Right lobe of liver (tissue), 6 donors: ENCODE measurements around the gene GALNT10. TPM values are rescaled to one million over a fixed set of nuclear protein-coding genes. Genes with fewer than 3 reads are reported as not detected.

ENCODE experiments used
- ATAC-seq, 4 donors: fragments of 200-7000 bp; cut with Tn5 transposase; one replicate each; pipeline ENCODE4 v1.9.1; 2020; ENCODE audit warnings: mild to moderate bottlenecking in 4 of 4, moderate library complexity in 4 of 4
- DNase-seq, 3 donors: peaks; one replicate each; pipeline ENCODE4 v3.0.0-alpha.2; 2020
- H3K27ac ChIP-seq, 3 donors: fragments of 200-600 bp; one replicate each; pipeline ENCODE4 v1.8.0; 2022
- H3K27me3 ChIP-seq, 2 donors: fragments of 200-600 bp; one replicate each; pipeline ENCODE4 v1.8.0; 2022
- H3K36me3 ChIP-seq, 4 donors: fragments of 200-600 bp; sonication (generic) in 1 of 4; one replicate each; pipeline versions ENCODE4 v1.5.1 to v1.8.0; 2017 to 2022; ENCODE audit warnings: control low read depth in 1 of 4
- H3K4me1 ChIP-seq, 4 donors: fragments of 200-600 bp; sonication (generic) in 1 of 4; one replicate each; pipeline versions ENCODE4 v1.5.1 to v1.8.0; 2017 to 2022; ENCODE audit warnings: control low read depth in 1 of 4
- H3K4me3 ChIP-seq, 3 donors: fragments of 200-600 bp; one replicate each; pipeline ENCODE4 v1.8.0; 2022
- H3K9me3 ChIP-seq, 4 donors: fragments of 200-600 bp; sonication (generic) in 1 of 4; one replicate each; pipeline versions ENCODE4 v1.5.1 to v1.8.0; 2017 to 2022; ENCODE audit warnings: control low read depth in 1 of 4
- POLR2A ChIP-seq: fragments of 450-650 bp; IDR thresholded peaks from one replicate; pipeline ENCODE4 v1.6.1; 2017; ENCODE audit warnings: antibody characterized with exemption, mild to moderate bottlenecking
- WGBS: methylation state at CpG from one replicate; pipeline ENCODE4 v1.1.6; 2018; ENCODE audit warnings: low coverage, low lambda C conversion rate; ENCODE audit not compliant: insufficient coverage; ENCODE audit errors: missing lambda C conversion rate; 5-methylcytosine and 5-hydroxymethylcytosine counted together
- intact Hi-C, 2 donors: fragments of 100-400 bp; cut with DNase I; formaldehyde crosslinking; loops; one replicate each; pipeline versions ENCODE4 v1.11.2 to v1.14.1; 2022
- total RNA-seq, 6 experiments: library from RNA; depleted of rRNA in 2 of 6; stranded (reverse); fragments of >200 nt in 2 of 6; fragmentation: NEBNext Ultra II Directional in 3 of 6; extraction: Animal tissue kit (Norgen Biotek cat#: 25700) in 3 of 6; gene quantifications; one replicate each; pipeline versions ENCODE4 v1.1.0 to v1.2.4, GENCODE V29; 2016 to 2023
- TF ChIP-seq, protein P1 (sequence below), 4 donors: fragments of 200-600 bp in 3 of 4; fragments of 450-650 bp in 1 of 4; IDR thresholded peaks; one replicate each; pipeline versions ENCODE4 v1.5.1 to v1.8.0; 2016 to 2022; ENCODE audit warnings: antibody characterized with exemption in 4 of 4, mild to moderate bottlenecking in 2 of 4
- donor health status: DM: no; HTN: yes; CAD: no.
- donor health status: DM: no; HTN: no; CAD: no.
- donor health status: DM: no; HTN: no; CAD: no.
- donor health status: DM: no; HTN: yes; CAD: no.
- donor health status: DM: no; HTN: yes; CAD: no.

The GALNT10 gene
- total RNA-seq, 6 experiments from 2014 or later = 4.0 to 9.7 (median 7.1) TPM

DNA sequence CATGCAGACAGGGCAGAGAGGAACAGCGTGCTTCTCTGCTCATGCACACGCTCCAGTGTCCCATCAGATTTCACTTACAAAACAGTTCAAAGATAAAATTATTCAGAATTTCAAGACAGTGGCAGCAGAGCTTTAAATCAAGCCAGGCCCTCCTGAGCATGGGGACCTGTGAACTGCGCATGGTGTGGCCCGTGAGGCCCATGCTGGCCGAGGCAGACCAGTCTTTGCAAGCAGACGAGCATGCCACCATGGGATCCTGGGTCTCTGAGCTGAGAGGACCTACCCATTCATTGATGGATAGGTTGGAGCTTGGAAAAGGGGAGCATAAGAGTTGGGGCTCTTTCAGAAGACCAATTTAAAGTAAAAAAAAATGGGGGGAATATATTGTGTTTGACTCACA, 220.3 kb downstream of the GALNT10 start:
- H3K36me3 ChIP-seq = peaks cover 0 to 2% (median 0%) of the 10 kb centered on the region in 4 donors
- ATAC-seq (no peak), DNase-seq (no peak)
- H3K9me3 ChIP-seq = no peaks in the 10 kb centered on the region
- H3K27ac ChIP-seq = no peak overlapping the region
- H3K27me3 ChIP-seq = no peaks in the 10 kb centered on the region
- H3K4me3 ChIP-seq = no peak overlapping the region
- intact Hi-C loops = loop anchor here in 1 of 2 donors (10.0 kb wide), 1 partner anchor 346 kb away; no protein-coding TSS in a partner anchor
- no peak for TF ChIP-seq POLR2A
- TF ChIP-seq, protein P1, sequence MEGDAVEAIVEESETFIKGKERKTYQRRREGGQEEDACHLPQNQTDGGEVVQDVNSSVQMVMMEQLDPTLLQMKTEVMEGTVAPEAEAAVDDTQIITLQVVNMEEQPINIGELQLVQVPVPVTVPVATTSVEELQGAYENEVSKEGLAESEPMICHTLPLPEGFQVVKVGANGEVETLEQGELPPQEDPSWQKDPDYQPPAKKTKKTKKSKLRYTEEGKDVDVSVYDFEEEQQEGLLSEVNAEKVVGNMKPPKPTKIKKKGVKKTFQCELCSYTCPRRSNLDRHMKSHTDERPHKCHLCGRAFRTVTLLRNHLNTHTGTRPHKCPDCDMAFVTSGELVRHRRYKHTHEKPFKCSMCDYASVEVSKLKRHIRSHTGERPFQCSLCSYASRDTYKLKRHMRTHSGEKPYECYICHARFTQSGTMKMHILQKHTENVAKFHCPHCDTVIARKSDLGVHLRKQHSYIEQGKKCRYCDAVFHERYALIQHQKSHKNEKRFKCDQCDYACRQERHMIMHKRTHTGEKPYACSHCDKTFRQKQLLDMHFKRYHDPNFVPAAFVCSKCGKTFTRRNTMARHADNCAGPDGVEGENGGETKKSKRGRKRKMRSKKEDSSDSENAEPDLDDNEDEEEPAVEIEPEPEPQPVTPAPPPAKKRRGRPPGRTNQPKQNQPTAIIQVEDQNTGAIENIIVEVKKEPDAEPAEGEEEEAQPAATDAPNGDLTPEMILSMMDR (IDR thresholded peaks at IDR 0.05) = no peak
- no peaks in the 10 kb centered on the region for H3K4me1 ChIP-seq
- WGBS = 100% methylated on average over 6 of the region's 6 CpGs

DNA sequence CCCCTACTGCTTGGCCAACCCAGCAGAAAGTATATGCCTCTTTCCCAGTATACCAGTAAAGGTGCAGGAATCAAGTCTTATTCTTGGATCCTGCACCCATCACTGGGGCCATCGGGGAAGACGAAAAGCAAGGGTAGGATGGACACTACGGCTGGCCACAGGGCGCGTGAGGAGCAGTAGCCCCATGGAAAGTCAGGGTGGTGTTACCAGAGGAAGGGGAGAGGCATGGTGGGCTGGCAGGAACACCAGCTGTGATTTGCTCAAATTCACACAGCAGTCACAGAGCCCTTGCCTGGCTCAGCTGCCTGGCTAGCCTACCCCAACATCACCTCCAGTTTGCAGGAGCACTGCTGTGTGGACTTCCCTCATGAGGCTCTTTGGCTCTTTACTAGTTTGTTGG, 220.8 kb downstream of the GALNT10 start:
- no peak for DNase-seq
- Histone ChIP-seq H3K4me1 (no peaks in the 10 kb centered on the region), H3K27me3 (no peaks in the 10 kb centered on the region), H3K4me3 (no peak overlapping the region), H3K27ac (no peak overlapping the region), H3K36me3 (peaks cover 0 to 2% (median 0%) of the 10 kb centered on the region in 4 donors), H3K9me3 (no peaks in the 10 kb centered on the region)
- TF ChIP-seq POLR2A = no peak
- TF ChIP-seq, protein P1 (IDR thresholded peaks at IDR 0.05) = no peak
- 70% methylated on average over 2 of the region's 5 CpGs for WGBS
- intact Hi-C loops = loop anchor here in 1 of 2 donors (10.0 kb wide), 1 partner anchor 347 kb away; no protein-coding TSS in a partner anchor
- no peak for ATAC-seq

GRCh38 chr5:154412316-154412715, 221.8 kb downstream of the GALNT10 start:
- no peak for DNase-seq
- intact Hi-C loops = loop anchor here in 1 of 2 donors (10.0 kb wide), 1 partner anchor 348 kb away; no protein-coding TSS in a partner anchor
- Histone ChIP-seq H3K9me3 (no peaks in the 10 kb centered on the region), H3K4me1 (no peaks in the 10 kb centered on the region), H3K36me3 (peaks cover 0 to 2% (median 0%) of the 10 kb centered on the region in 4 donors), H3K27ac (no peak overlapping the region), H3K27me3 (no peaks in the 10 kb centered on the region), H3K4me3 (no peak overlapping the region)
- TF ChIP-seq, protein P1 (IDR thresholded peaks at IDR 0.05) = no peak
- TF ChIP-seq POLR2A = no peak
- WGBS = 100% methylated on average over 2 of the region's 3 CpGs
- no peak for ATAC-seq

GRCh38 chr5:154412925-154413324, 222.4 kb downstream of the GALNT10 start:
- DNase-seq (no peak), ATAC-seq (no peak)
- TF ChIP-seq POLR2A = no peak
- H3K4me1 ChIP-seq = no peaks in the 10 kb centered on the region
- 92% methylated on average over 5 of the region's 9 CpGs for WGBS
- H3K9me3 ChIP-seq = no peaks in the 10 kb centered on the region
- H3K27ac ChIP-seq = no peak overlapping the region
- H3K36me3 ChIP-seq = peaks cover 0 to 3% (median under 1%) of the 10 kb centered on the region in 4 donors
- intact Hi-C loops = loop anchor here in 1 of 2 donors (10.0 kb wide), 1 partner anchor 348 kb away; no protein-coding TSS in a partner anchor
- no peaks in the 10 kb centered on the region for H3K27me3 ChIP-seq
- H3K4me3 ChIP-seq = no peak overlapping the region

- peaks cover 0 to 3% (median 0%) of the 10 kb centered on the region in 4 donors for H3K36me3 ChIP-seq
- ATAC-seq = no peak
- WGBS = 73% methylated on average over 6 of the region's 6 CpGs
- DNase-seq = no peak
- no peaks in the 10 kb centered on the region for H3K9me3 ChIP-seq
- no peaks in the 10 kb centered on the region for H3K4me1 ChIP-seq
- no peak overlapping the region for H3K4me3 ChIP-seq
- intact Hi-C loops = loop anchor here in 1 of 2 donors (10.0 kb wide), 1 partner anchor 350 kb away; no protein-coding TSS in a partner anchor
- H3K27me3 ChIP-seq = no peaks in the 10 kb centered on the region
- no peak for TF ChIP-seq POLR2A
- TF ChIP-seq, protein P1 (IDR thresholded peaks at IDR 0.05) = no peak
- H3K27ac ChIP-seq = no peak overlapping the region
Measured at GRCh38 chr5:154415114-154415513, 224.6 kb downstream of the GALNT10 start.
